Prostate gland (tissue), 2 donors: ENCODE data around the gene KLHDC3. TPM values are rescaled to one million over a fixed set of nuclear protein-coding genes. Genes with fewer than 3 reads are reported as not detected.
A peak's percentile ranks its signal among the peaks of the same experiment; 100 is the strongest.

Source experiments
- DNase-seq: peaks from one replicate; pipeline ENCODE4 v3.0.0-alpha.2; 2019; ENCODE audit warnings: low spot score
- H3K27ac ChIP-seq, 2 donors: fragments of 200-600 bp; sonication (generic); 2 replicates each; pipeline ENCODE4 v1.5.1; 2017 to 2019
- H3K27me3 ChIP-seq: fragments of 200-600 bp; sonication (generic); replicated peaks from 2 replicates; pipeline ENCODE4 v1.5.1; 2019; ENCODE audit not compliant: insufficient read depth
- H3K36me3 ChIP-seq, 2 donors: fragments of 200-600 bp; sonication (generic); 1 replicate in 1 of 2; 2 replicates in 1 of 2; pipeline versions ENCODE4 v1.5.1 to v1.8.1; 2017 to 2019
- H3K4me1 ChIP-seq: fragments of 200-600 bp; sonication (generic); replicated peaks from 2 replicates; pipeline ENCODE4 v1.5.1; 2019
- H3K4me3 ChIP-seq, 2 donors: fragments of 200-600 bp; sonication (generic); 2 replicates each; pipeline ENCODE4 v1.5.1; 2017 to 2019
- H3K9me3 ChIP-seq: fragments of 200-600 bp; sonication (generic); 2 replicates; pipeline ENCODE4 v1.5.1; 2017
- POLR2A ChIP-seq: fragments of 450-650 bp; IDR thresholded peaks from one replicate; pipeline ENCODE4 v1.6.1; 2016; ENCODE audit warnings: antibody characterized with exemption, mild to moderate bottlenecking
- POLR2AphosphoS5 ChIP-seq: sonication (generic); formaldehyde crosslinking; IDR thresholded peaks from one replicate; pipeline ENCODE4 v1.6.1; 2017; ENCODE audit warnings: antibody characterized with exemption
- WGBS: methylation state at CpG from one replicate; pipeline ENCODE4 v1.1.5; 2018; 5-methylcytosine and 5-hydroxymethylcytosine counted together
- intact Hi-C: fragments of 100-400 bp; cut with DNase I; formaldehyde crosslinking; loops from one replicate; pipeline ENCODE4 v1.14.2; 2022
- total RNA-seq, 2 donors: library from RNA; depleted of rRNA; stranded (reverse); fragments of >200 nt; gene quantifications; one replicate each; pipeline ENCODE4 v1.1.0, GENCODE V29; 2016
- TF ChIP-seq, protein P1 (sequence below), 4 experiments: fragments of 200-600 bp in 2 of 4; fragments of 450-650 bp in 2 of 4; sonication (generic) in 2 of 4; IDR thresholded peaks; 1 replicate in 3 of 4; 2 replicates in 1 of 4; pipeline ENCODE4 v1.5.1; 2016 to 2019; ENCODE audit warnings: antibody characterized with exemption in 4 of 4, mild to moderate bottlenecking in 2 of 4, moderate library complexity in 2 of 4

KLHDC3 gene
- total RNA-seq, 2 donors from 2014 or later, result 138 to 148 TPM

- Histone ChIP-seq H3K9me3 (no peaks in the 10 kb centered on the region), H3K4me3 (peak overlapping the region; percentile 84 to 91), H3K4me1 (peaks cover 4% of the 10 kb centered on the region), H3K36me3 (no peaks in the 10 kb centered on the region), H3K27me3 (no peaks in the 10 kb centered on the region), H3K27ac (peak overlapping the region; percentile 79 to 91)
- DNase-seq, result peak; percentile 27
- TF ChIP-seq POLR2AphosphoS5 (no peak), POLR2A (no peak)
- TF ChIP-seq, protein P1, sequence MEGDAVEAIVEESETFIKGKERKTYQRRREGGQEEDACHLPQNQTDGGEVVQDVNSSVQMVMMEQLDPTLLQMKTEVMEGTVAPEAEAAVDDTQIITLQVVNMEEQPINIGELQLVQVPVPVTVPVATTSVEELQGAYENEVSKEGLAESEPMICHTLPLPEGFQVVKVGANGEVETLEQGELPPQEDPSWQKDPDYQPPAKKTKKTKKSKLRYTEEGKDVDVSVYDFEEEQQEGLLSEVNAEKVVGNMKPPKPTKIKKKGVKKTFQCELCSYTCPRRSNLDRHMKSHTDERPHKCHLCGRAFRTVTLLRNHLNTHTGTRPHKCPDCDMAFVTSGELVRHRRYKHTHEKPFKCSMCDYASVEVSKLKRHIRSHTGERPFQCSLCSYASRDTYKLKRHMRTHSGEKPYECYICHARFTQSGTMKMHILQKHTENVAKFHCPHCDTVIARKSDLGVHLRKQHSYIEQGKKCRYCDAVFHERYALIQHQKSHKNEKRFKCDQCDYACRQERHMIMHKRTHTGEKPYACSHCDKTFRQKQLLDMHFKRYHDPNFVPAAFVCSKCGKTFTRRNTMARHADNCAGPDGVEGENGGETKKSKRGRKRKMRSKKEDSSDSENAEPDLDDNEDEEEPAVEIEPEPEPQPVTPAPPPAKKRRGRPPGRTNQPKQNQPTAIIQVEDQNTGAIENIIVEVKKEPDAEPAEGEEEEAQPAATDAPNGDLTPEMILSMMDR (IDR thresholded peaks at IDR 0.05), result no peak
- intact Hi-C loops, result loop anchor here (5.0 kb wide), 1 partner anchor 77 kb away; no protein-coding TSS in a partner anchor
- WGBS, result 31% methylated on average over 9 of the region's 9 CpGs
Measured at GRCh38 chr6:42979523-42980177, 34.4 kb upstream of the KLHDC3 start.

DNA sequence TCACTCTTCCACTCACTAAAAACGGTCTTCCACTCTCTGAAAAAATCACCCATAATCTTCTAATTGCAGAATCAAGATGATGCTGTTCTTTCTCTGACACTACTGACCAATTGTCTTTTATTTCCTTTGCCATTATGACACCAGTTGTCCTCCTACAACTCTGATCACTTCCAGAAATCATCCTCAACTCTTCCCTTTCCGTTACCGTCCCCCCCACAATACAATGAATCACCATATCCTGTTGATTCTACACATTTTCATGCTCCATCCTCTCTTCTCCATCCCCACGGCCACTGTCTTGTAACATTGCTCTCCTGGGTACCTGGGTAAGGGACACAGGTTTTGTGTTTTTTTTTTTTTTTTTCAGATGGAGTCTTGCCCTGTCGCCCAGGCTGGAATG lies 32.2 kb upstream of the KLHDC3 start:
- intact Hi-C loops, result loop anchor here (5.0 kb wide), 1 partner anchor 80 kb away; no protein-coding TSS in a partner anchor
- no peaks in the 10 kb centered on the region for H3K36me3 ChIP-seq
- TF ChIP-seq POLR2AphosphoS5, result no peak
- DNase-seq, result no peak
- H3K27ac ChIP-seq, result no peak overlapping the region
- no peaks in the 10 kb centered on the region for H3K27me3 ChIP-seq
- peaks cover 14% of the 10 kb centered on the region for H3K4me1 ChIP-seq
- no peaks in the 10 kb centered on the region for H3K9me3 ChIP-seq
- 90% methylated on average over 5 of the region's 5 CpGs for WGBS
- H3K4me3 ChIP-seq, result no peak overlapping the region

DNA sequence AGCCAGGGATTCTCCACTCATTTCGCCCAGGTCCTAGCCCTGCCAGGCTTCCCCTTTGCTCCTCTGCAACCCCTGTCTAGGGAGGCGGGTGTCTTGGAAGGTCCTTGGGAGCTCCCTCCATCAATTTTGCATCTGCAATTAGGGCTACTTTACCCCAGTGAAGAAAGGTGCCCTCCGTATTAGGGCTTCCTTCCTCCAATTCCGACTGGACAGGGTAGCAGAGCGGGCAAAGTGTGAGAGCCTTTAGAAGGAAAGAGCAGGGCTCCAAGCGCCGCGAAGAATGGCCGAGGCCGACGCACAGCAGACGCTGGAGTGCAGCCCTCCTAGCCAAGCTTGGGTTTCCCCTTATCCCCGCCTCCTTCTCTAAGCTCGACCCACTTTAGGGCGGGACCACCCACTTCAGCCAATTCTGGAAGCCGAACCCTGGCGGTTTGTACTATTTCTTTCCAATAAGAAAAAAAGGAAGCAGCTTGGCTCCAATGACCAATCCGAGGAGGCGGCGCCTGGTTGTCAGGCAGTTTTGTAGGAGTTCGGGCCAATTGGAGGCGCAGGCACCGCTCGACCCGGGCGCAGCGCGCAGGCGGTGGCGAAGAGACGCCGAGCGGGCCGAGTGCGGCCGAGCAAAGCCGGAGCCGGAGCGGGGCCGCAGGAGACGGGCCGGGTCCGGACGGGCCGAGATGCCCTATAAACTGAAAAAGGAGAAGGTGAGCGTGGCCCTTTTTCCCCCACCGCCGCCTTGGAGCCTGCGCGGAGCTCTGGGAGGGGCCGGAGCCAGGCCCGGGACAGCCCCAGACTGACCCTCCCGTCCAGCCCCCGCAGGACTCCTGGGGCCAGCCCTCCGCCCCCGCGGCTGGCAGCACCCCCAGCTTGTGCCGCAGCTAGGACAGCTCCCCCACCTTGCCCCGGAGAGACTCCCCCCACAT lies 29.8 kb upstream of the KLHDC3 start, which contains the start of gene PPP2R5D:
Gene PPP2R5D (plus strand): TSS at position 570 of the 923 bp plus-strand sequence. CDS start 108 bp downstream, at position 678.
- no peaks in the 10 kb centered on the region for H3K9me3 ChIP-seq
- TF ChIP-seq POLR2A (peak; percentile 93), POLR2AphosphoS5 (peak; percentile 97)
- TF ChIP-seq, protein P1 (IDR thresholded peaks at IDR 0.05), result peak in 3 of 4 experiments; percentile 14 to 64 (median 36)
- intact Hi-C loops, result loop anchor here (5.0 kb wide), 1 partner anchor 82 kb away; no protein-coding TSS in a partner anchor
- peak within 1 kb of the TSS; percentile 77 to 87 for H3K4me3 ChIP-seq
- H3K36me3 ChIP-seq, result no peaks in the 10 kb centered on the region
- peaks cover 14% of the 10 kb centered on the region for H3K4me1 ChIP-seq
- under 1% methylated on average over 34 of the region's 59 CpGs for WGBS
- H3K27ac ChIP-seq, result peak within 1 kb of the TSS; percentile 81 to 82
- no peaks in the 10 kb centered on the region for H3K27me3 ChIP-seq
- DNase-seq, result peak; percentile 98

DNA sequence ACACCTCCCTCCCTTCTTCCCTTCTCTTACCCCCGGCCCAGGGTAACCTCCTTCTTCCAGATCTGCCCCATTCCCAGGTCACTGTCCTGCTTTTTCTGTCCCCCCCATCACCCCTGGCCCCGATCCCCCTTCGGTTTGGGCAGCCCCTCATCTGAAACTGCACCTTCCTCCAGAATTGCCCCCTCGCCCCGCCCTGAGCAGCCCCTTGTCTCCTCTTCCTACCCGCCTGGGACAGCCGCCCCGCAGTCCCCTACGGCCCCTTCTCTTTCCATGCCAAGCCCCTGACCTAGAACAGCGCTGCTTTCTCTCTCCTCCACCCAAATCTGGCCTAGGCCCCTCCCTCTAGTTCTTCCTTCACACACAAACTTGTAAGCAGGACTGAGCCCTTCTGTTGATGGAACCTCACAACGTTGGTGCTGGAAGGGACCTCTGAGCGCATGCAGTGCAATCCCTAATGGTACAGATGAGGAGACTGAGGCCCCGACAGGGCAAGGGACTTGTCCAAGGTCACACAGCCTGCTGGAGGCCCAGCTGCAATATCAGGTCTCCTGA lies 29.0 kb upstream of the KLHDC3 start:
- H3K27me3 ChIP-seq, result no peaks in the 10 kb centered on the region
- no peaks in the 10 kb centered on the region for H3K9me3 ChIP-seq
- H3K36me3 ChIP-seq, result peaks cover 0 to 7% of the 10 kb centered on the region in 2 donors
- intact Hi-C loops, result loop anchor here (5.0 kb wide), 1 partner anchor 83 kb away; no protein-coding TSS in a partner anchor
- WGBS, result 11% methylated on average over 13 of the region's 13 CpGs
- peak overlapping the region; percentile 81 to 82 for H3K27ac ChIP-seq
- no peak for DNase-seq
- peak overlapping the region; percentile 77 to 87 for H3K4me3 ChIP-seq
- peaks cover 11% of the 10 kb centered on the region for H3K4me1 ChIP-seq
- TF ChIP-seq POLR2AphosphoS5 (no peak), POLR2A (no peak)
- TF ChIP-seq, protein P1 (IDR thresholded peaks at IDR 0.05), result no peak
